OCI-LY3 (cell line): ENCODE measurements around the gene ELOVL7.
"Not testable (repeated sequence)": the region's sequence is repeated elsewhere in the genome, so short reads cannot be mapped to it uniquely, and the experiment has no call there.

Source experiments
- H2AFZ ChIP-seq: fragments of 200-600, 300-600 bp; shearing (Covaris generic); 2 replicates; pipeline ENCODE4 v1.6.0; 2014; ENCODE audit warnings: antibody characterized with exemption, low read depth, low read length
- H3K27ac ChIP-seq: fragments of 200-600, 300-600 bp; sonication (generic); 2 replicates; pipeline ENCODE4 v1.5.1; 2014; ENCODE audit warnings: mild to moderate bottlenecking, low read length, moderate library complexity, mixed read lengths
- H3K27me3 ChIP-seq: fragments of 200-600, 300-600 bp; sonication (generic); 2 replicates; pipeline ENCODE4 v1.6.1; 2014; ENCODE audit warnings: low read depth, low read length, mixed read lengths
- H3K36me3 ChIP-seq: fragments of 200-600, 300-600 bp; sonication (generic); replicated peaks from 2 replicates; pipeline ENCODE3; 2014; ENCODE audit warnings: low read depth, low read length, mixed read lengths
- H3K4me1 ChIP-seq: fragments of 300-600, 200-600 bp; sonication (generic); 2 replicates; pipeline ENCODE4 v1.6.1; 2014; ENCODE audit warnings: low read length, mixed read lengths
- H3K4me2 ChIP-seq: fragments of 200-600, 300-600 bp; sonication (generic); 2 replicates; pipeline ENCODE4 v1.6.1; 2014; ENCODE audit warnings: low read length, mixed read lengths
- H3K4me3 ChIP-seq: fragments of 300-600, 200-600 bp; sonication (generic); 2 replicates; pipeline ENCODE4 v1.5.1; 2014; ENCODE audit warnings: antibody characterized with exemption, mild to moderate bottlenecking, low read length, moderate library complexity
- H3K79me2 ChIP-seq: fragments of 300-600, 200-600 bp; shearing (Covaris generic); 2 replicates; pipeline ENCODE4 v1.6.1; 2014; ENCODE audit warnings: mild to moderate bottlenecking, low read length, mixed read lengths
- H3K9ac ChIP-seq: fragments of 300-600, 200-600 bp; shearing (Covaris generic); 2 replicates; pipeline ENCODE4 v1.6.0; 2014; ENCODE audit warnings: mild to moderate bottlenecking, low read length, moderate library complexity
- H3K9me3 ChIP-seq: fragments of 200-600, 300-600 bp; shearing (Covaris generic); 2 replicates; pipeline ENCODE4 v1.6.1; 2014; ENCODE audit warnings: low read length, mixed read lengths; ENCODE audit not compliant: insufficient read depth
- H4K20me1 ChIP-seq: fragments of 200-600, 300-600 bp; sonication (generic); 2 replicates; pipeline ENCODE4 v1.6.1; 2016; ENCODE audit warnings: low read length, mixed read lengths; ENCODE audit not compliant: insufficient read depth
- EZH2phosphoT487 ChIP-seq: fragments of 200-600 bp; shearing (Covaris generic); IDR thresholded peaks from 2 replicates; pipeline ENCODE4 v1.6.1; 2018; ENCODE audit warnings: antibody characterized with exemption, mixed run types, low read depth
- TF ChIP-seq, protein P1 (sequence below): fragments of 200-600, 300-600 bp; sonication (generic); IDR thresholded peaks from 2 replicates; pipeline ENCODE4 v1.5.1; 2014; ENCODE audit warnings: antibody characterized with exemption, low read length, low read depth

ELOVL7 gene

DNA sequence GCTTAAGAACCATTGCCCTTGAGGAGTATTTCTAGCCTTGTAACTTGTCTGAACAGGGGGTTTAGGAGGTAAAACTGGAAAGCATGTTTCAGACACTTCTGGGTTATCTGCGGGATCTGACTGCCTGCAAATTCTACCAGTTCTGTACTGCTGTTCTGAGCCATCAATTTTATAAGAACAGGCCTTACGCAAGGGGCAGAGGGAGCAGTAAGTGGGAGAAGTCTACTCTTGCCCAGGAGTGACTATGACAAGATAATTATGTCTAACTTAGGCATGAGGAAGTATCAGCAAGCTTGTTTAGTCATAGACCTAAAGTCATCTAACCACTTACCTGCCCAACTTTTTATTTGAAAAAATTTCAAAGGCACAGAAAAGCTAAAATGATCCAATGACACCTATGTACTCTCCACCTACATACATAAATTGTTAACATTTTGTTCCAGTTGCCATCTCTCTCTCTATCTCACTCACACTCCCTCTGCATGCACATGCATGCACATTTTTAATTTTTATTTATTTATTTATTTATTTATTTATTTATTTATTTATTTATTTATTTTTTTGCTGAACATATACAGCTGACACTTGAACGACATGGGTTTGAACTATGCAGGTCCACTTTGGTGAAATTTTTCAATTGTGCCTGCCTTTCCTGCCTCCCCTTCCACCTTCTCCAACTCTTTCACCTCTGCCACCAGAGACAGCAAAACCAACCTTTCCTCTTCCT is 125.7 kb downstream of the ELOVL7 start:
- no peak overlapping the region for H3K4me2 ChIP-seq
- no peak for TF ChIP-seq EZH2phosphoT487
- TF ChIP-seq, protein P1, sequence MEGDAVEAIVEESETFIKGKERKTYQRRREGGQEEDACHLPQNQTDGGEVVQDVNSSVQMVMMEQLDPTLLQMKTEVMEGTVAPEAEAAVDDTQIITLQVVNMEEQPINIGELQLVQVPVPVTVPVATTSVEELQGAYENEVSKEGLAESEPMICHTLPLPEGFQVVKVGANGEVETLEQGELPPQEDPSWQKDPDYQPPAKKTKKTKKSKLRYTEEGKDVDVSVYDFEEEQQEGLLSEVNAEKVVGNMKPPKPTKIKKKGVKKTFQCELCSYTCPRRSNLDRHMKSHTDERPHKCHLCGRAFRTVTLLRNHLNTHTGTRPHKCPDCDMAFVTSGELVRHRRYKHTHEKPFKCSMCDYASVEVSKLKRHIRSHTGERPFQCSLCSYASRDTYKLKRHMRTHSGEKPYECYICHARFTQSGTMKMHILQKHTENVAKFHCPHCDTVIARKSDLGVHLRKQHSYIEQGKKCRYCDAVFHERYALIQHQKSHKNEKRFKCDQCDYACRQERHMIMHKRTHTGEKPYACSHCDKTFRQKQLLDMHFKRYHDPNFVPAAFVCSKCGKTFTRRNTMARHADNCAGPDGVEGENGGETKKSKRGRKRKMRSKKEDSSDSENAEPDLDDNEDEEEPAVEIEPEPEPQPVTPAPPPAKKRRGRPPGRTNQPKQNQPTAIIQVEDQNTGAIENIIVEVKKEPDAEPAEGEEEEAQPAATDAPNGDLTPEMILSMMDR, result no peak
- H3K4me1 ChIP-seq, result no peaks in the 10 kb centered on the region
- H3K9me3 ChIP-seq, result no peaks in the 10 kb centered on the region
- H3K27me3 ChIP-seq, result no peaks in the 10 kb centered on the region
- H3K36me3 ChIP-seq, result no peaks in the 10 kb centered on the region
- H4K20me1 ChIP-seq, result no peaks in the 10 kb centered on the region
- no peak overlapping the region for H3K27ac ChIP-seq
- no peak overlapping the region for H2AFZ ChIP-seq
- H3K4me3 ChIP-seq, result no peak overlapping the region
- no peaks in the 10 kb centered on the region for H3K79me2 ChIP-seq
- H3K9ac ChIP-seq, result no peak overlapping the region

DNA sequence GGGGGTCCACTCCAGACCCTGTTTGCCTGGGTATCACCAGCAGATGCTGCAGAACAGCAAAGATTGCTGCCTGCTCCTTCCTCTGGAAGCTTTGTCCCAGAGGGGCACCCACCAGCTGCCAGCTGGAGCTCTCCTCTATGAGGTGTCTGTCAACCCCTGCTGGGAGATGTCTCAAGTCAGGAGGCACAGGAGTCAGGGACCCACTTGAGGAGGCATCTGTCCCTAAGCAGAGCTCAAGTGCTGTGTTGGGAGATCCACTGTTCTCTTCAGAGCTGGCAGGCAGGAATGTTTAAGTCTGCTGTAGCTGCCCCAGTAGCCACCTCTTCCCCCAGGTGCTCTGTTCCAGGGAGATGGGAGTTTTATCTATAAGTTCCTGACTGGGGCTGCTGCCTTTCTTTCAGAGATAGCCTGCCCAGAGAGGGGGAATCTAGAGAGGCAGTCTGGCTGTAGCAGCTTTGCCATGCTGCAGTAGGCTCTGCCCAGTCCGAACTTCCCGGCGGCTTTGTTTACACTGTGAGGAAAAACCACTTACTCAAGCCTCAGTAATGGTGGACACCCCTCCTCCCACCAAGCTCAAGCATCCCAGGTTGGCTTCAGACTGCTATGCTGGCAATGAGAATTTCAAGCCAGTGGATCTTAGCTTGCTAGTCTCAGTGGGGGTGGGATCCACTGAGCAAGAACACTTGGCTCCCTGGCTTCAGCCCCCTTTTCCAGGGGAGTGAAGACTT is 128.7 kb downstream of the ELOVL7 start:
- not testable (repeated sequence) for H3K9ac ChIP-seq, H2AFZ ChIP-seq, H3K79me2 ChIP-seq, H3K4me3 ChIP-seq, H3K4me2 ChIP-seq, H3K9me3 ChIP-seq, H3K27ac ChIP-seq, H3K36me3 ChIP-seq, H4K20me1 ChIP-seq, H3K4me1 ChIP-seq, H3K27me3 ChIP-seq

DNA sequence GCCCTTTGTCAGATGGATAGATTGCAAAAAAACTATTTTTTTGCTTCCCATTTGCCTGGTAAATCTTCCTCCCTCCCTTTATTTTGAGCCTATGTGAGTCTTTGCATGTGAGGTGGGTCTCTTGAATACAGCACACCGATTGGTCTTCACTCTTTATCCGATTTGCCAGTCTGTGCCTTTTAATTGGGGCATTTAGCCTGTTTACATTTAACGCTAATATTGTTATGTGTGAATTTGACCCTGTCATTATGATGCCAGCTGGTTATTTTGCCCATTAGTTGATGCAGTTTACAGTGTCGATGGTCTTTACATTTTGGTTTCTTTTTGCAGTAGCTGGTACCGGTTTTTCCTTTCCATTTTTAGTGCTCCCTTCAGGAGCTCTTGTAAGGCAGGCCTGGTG is 131.1 kb downstream of the ELOVL7 start:
- no peak overlapping the region for H3K9ac ChIP-seq
- no peak overlapping the region for H3K4me2 ChIP-seq
- H3K79me2 ChIP-seq, result no peaks in the 10 kb centered on the region
- H3K27ac ChIP-seq, result no peak overlapping the region
- no peaks in the 10 kb centered on the region for H3K27me3 ChIP-seq
- H3K36me3 ChIP-seq, result no peaks in the 10 kb centered on the region
- no peaks in the 10 kb centered on the region for H3K9me3 ChIP-seq
- TF ChIP-seq, protein P1, result no peak
- no peak for TF ChIP-seq EZH2phosphoT487
- H3K4me1 ChIP-seq, result no peaks in the 10 kb centered on the region
- H4K20me1 ChIP-seq, result no peaks in the 10 kb centered on the region
- no peak overlapping the region for H3K4me3 ChIP-seq
- no peak overlapping the region for H2AFZ ChIP-seq

DNA sequence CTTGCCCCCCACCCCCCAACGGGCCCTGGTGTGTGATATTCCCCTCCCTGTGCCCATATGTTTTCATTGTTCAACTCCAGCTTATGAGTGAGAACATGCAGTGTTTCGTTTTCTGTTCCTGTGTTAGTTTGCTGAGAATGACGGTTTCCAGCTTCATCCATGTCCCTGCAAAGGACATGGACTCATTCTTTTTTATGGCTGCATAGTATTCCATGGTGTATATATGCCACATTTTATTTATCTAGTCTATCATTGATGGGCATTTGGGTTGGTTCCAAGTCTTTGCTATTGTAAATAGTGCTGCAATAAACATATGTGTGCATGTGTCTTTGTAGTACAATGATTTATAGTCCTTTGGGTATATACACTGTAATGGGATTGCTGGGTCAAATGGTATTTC is 132.2 kb downstream of the ELOVL7 start:
- not testable (repeated sequence) for H3K27me3 ChIP-seq, H3K4me2 ChIP-seq, H3K4me3 ChIP-seq, H3K36me3 ChIP-seq, H3K79me2 ChIP-seq, H3K9ac ChIP-seq, H3K27ac ChIP-seq, H3K9me3 ChIP-seq, H4K20me1 ChIP-seq, H2AFZ ChIP-seq, H3K4me1 ChIP-seq

DNA sequence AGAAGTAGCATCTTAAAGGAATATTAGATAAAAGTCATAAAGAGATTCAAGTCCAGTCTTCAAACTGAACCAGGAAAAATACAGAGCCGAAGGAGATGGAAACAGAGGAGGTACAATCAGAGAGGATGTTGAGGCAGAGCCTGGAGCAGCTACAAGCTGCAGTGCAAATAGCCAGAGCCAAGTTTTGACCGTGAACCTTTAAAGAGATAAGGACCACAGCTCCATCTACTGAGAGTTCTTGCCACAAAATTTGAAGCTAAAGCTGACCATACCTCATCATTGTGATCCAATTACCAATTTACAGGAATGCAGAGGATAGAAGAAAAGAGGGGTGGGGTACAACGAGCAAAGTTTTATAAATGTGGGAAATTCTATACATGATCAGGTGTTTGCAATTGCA is 133.7 kb downstream of the ELOVL7 start:
- Histone ChIP-seq H3K4me3 (no peak overlapping the region), H3K36me3 (no peaks in the 10 kb centered on the region), H3K27me3 (no peaks in the 10 kb centered on the region), H4K20me1 (no peaks in the 10 kb centered on the region), H3K9ac (no peak overlapping the region), H3K9me3 (no peaks in the 10 kb centered on the region), H3K4me1 (no peaks in the 10 kb centered on the region), H3K79me2 (no peaks in the 10 kb centered on the region), H3K4me2 (no peak overlapping the region), H2AFZ (no peak overlapping the region), H3K27ac (no peak overlapping the region)
- TF ChIP-seq EZH2phosphoT487, result no peak
- TF ChIP-seq, protein P1, result no peak; the same call in 1 of the 2 replicates
